Measurements from ENCODE around the gene PCDH19. TPM values are rescaled to one million over a fixed set of nuclear protein-coding genes. Genes with fewer than 3 reads are reported as not detected.

The PCDH19 gene
- total and polyA plus RNA-seq, 2 experiments from 2014 or later: 0.87 to 1.4 TPM

DNA sequence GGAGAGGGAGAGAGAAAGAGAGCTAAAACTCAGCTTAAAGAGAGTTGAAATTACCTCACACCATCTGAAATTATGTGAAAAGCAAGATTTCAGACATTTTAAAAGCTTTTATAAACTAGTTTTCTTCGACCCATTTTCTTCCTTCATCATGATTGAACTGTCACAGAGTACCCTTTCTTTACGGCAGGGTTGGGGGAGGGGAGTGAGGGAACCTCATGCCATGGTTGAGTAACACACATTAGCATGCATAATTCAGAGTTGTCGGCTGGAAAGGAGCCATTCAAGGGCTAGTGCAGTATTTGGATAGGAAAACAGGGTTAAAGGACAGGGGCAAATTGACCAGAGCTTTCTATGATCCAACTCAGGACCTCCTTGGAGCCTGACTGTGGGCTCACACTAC is 46.2 kb downstream of the PCDH19 start:
- H3K4me1 ChIP-seq (ENCODE audit: insufficient read depth): peaks cover 7% of the 10 kb centered on the region; the same call in 1 of the 2 replicates
- no peaks in the 10 kb centered on the region for H4K20me1 ChIP-seq (replicated peaks; ENCODE audit: insufficient read depth)
- H2AFZ ChIP-seq: no peak overlapping the region
- H3K9me2 ChIP-seq (ENCODE audit: insufficient read depth): no peaks in the 10 kb centered on the region
- peak; percentile 7 for DNase-seq (ENCODE audit: low spot score)
- no peaks in the 10 kb centered on the region for H3F3A ChIP-seq (replicated peaks; ENCODE audit: low read depth)
- TF ChIP-seq JUNB (IDR thresholded peaks at IDR 0.05; ENCODE audit: unreplicated experiment) (no peak), CREB1 (CRISPR knock-in tag; IDR thresholded peaks at IDR 0.05; ENCODE audit: low read depth) (no peak), ZNF331 (CRISPR knock-in tag; IDR thresholded peaks at IDR 0.05; ENCODE audit: low read depth) (no peak), NANOG (IDR thresholded peaks at IDR 0.05; ENCODE audit: borderline replicate concordance) (no peak), EZH2phosphoT487 (IDR thresholded peaks at IDR 0.05; ENCODE audit: unreplicated experiment) (no peak), EZH2 (IDR thresholded peaks at IDR 0.05; ENCODE audit: low read depth, unreplicated experiment) (no peak), POLR2AphosphoS5 (IDR thresholded peaks at IDR 0.05; ENCODE audit: low read depth) (no peak), ZNF462 (CRISPR knock-in tag; IDR thresholded peaks at IDR 0.05) (no peak), REST (IDR thresholded peaks at IDR 0.05; ENCODE audit: unreplicated experiment) (no peak)
- TF ChIP-seq, protein P1, sequence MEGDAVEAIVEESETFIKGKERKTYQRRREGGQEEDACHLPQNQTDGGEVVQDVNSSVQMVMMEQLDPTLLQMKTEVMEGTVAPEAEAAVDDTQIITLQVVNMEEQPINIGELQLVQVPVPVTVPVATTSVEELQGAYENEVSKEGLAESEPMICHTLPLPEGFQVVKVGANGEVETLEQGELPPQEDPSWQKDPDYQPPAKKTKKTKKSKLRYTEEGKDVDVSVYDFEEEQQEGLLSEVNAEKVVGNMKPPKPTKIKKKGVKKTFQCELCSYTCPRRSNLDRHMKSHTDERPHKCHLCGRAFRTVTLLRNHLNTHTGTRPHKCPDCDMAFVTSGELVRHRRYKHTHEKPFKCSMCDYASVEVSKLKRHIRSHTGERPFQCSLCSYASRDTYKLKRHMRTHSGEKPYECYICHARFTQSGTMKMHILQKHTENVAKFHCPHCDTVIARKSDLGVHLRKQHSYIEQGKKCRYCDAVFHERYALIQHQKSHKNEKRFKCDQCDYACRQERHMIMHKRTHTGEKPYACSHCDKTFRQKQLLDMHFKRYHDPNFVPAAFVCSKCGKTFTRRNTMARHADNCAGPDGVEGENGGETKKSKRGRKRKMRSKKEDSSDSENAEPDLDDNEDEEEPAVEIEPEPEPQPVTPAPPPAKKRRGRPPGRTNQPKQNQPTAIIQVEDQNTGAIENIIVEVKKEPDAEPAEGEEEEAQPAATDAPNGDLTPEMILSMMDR (conservative IDR thresholded peaks at IDR 0.05; ENCODE audit: low read depth in 2 of 2): no peak
- H3K9me3 Mint-ChIP-seq: no peaks in the 10 kb centered on the region; the same call in 2 of the 3 replicates
- ATAC-seq: no peak
- no peaks in the 10 kb centered on the region for H3K36me3 ChIP-seq (ENCODE audit: insufficient read depth)
- H3K27me3 Mint-ChIP-seq (ENCODE audit: insufficient read depth, low read depth, poor library complexity): peaks cover 2% of the 10 kb centered on the region
- peaks cover 16% of the 10 kb centered on the region for H3K4me1 Mint-ChIP-seq
- no peak overlapping the region for H3K27ac ChIP-seq (ENCODE audit: low read depth)
- H3K36me3 Mint-ChIP-seq (ENCODE audit: low read depth): no peaks in the 10 kb centered on the region
- no peak overlapping the region for H3K4me3 Mint-ChIP-seq
- no peak overlapping the region for H3K4me2 ChIP-seq
- no peaks in the 10 kb centered on the region for H3K79me2 ChIP-seq (replicated peaks; ENCODE audit: insufficient read depth)
- H3K27ac Mint-ChIP-seq: no peak overlapping the region
- H3K4me3 ChIP-seq: no peak overlapping the region
- H3K27me3 ChIP-seq (ENCODE audit: insufficient read depth): no peaks in the 10 kb centered on the region
